HG02610 (cell line): Measurements from ENCODE around the gene GRIK1.
"Not testable (repeated sequence)": the region's sequence is repeated elsewhere in the genome, so short reads cannot be mapped to it uniquely, and the experiment has no call there.

Experiments
- ATAC-seq: cut with Tn5 transposase; IDR thresholded peaks from one replicate; pipeline ENCODE4 v1.9.1; 2021; ENCODE audit warnings: mild to moderate bottlenecking, moderate library complexity; ENCODE audit not compliant: unreplicated experiment

The GRIK1 gene

DNA sequence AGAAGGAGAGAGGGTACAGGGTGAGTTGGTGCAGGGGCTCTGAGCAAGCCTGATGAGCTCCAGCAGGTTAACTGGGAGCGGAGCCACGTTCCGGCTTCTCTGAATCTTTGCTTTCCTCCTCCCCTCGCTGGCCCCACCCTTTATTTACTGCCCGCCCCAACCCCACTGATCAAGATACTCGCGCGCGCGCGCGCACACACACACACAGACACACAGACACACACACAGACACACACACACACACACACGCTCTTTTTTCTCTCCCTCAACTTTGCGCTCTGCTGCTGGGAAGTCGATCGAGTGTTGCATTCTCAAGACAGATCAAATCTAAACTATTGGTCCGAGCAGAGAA is at the start of gene GRIK1:
Gene GRIK1 (minus strand): TSS at position 73 of the 352 bp plus-strand sequence.
- no peak for ATAC-seq

DNA sequence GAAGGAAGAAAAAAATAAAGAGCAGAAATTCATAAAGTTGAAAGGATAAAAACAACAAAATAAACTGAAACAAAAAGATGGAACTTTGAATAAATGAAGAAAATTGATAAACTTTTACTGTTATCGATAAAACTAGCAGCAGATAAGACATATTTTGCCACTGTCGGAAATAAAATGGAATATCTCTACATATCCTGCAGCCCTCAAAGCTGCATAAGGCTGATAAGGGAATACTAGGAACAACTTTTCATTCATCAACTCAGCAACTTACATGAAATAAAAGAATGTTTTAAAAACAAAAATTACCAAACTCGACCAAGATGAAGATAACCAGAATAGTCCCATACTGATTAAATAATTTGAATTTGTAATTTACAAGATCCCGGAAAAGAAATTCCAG is 48.0 kb upstream of the GRIK1 start:
- ATAC-seq, result no peak

DNA sequence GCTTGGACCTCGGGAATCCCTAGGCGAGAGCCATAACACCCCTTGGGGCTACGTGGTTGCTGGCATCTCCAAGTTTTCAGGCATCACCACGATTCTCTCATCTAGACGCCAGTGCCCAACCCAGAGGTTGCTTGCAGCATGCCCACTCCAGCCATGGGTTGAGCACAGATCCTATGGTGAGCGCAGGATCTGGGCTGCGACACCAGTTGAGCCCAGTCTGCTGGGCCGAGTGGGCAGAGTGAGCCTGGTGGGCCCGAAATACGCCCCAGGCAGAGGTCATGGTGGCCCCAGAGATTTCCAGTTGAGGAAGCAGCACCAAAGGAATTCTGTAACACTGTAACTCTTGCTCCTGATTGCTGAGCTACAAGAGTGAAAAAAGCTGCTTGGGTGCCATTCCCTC is 46.1 kb upstream of the GRIK1 start:
- ATAC-seq, result no peak

DNA sequence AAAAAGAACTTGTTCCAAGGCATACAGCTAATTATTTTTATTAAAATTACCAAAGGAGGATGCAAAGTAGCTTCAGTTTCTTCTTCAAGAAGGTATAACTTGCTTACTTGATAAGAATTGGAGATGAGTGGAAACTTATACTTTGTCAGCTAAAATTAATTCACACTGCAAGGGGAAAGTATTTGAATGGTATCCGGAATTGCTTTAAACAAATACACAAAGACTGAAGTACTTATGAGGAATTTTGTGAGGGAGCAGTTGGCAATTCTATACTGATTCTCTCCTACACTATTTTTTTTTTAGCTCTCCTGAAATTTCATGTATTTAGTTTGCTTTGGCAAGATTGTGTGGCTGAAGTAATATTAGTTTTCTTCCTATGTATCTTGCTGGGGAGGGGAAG is 39.2 kb upstream of the GRIK1 start:
- ATAC-seq, result no peak

DNA sequence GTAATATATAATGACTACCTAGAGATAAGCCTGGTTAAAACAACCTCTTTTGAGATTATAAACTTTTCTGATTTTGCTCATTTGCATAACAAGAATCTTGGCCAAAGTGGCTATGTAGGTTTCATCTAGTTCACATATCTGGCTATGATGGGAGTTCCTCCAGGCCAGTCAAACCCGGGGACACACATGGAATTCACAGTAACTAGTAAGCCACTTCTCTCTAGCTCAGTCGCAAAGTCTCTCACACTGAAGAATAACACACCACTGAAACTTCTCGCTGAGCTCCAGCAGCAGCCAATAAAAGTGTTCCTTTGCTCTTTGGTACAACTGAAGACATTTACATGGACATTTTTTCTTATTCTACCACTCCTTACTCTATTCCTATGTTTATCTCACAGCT is 36.0 kb upstream of the GRIK1 start:
- no peak for ATAC-seq

DNA sequence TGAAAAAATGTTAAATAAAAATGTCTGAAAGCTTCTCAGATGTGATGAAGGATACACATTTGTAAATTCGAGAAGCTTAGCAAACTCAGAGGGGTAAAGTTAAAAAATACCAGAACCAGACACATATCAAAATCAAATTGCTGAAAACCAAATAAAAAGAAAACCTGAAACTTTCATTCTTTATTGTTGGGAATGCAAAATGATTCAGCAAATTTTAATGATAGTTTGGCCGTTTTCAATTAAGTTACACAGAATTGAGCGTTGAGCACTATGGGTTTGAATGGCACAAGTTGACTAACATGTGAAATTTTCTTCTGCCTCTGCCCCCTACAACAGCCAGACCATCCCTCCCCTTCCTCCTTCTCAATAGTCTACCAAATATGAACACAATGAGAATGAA is 33.5 kb upstream of the GRIK1 start:
- ATAC-seq, result no peak

DNA sequence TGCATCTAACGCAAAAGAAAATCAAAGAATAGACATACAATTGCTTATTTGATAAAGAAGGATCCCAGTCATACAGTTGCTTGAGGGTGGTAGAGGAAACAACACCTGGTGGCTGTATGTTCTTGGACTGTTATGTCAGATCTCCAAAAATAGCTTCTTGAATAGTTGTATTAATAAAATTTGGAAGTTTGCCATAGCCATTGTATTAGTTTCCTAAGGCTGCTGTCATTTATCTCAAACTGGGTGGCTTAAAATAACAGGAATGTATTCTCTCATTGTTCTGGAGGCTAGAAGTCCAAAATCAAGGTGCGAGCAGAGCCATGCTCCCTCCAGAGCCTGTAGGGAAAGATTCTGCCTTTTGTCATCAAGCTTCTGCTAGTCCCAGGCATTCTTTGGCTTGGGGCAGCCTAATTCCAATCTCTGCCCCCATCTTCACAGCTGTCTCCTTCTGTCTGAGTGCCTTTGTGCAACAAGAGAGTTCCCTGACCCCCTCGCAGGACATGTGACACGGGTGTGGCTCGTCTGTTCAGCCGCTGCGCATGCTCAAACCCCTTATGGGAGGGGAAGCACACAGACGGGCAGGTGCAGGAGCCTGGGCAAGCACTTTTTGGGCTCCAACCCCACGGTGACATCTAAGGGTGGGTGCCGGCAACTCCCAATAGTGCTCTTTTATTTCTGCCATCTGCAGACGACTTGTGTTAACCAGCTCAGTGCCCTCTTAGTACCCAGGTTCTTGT is 21.7 kb upstream of the GRIK1 start:
- no peak for ATAC-seq

DNA sequence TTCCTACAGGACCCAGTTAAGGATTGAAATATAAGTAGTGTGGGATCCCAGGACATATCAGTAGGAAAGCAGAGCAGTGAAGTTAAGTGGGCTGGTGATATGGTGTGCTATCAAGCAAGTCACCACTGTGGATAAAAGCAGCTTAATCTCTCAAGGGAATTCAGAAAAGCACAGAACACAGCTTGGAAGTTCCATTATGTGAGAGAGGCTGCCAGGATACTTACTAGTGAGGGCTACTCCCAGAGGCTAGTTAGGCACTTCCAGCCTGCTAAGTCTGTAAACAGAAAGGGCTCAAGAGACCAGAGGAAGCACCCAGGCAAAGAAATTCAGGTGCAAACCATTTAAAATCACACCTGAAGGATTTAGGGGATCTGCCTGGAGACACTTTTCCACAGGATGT is 18.8 kb upstream of the GRIK1 start:
- ATAC-seq, result no peak

DNA sequence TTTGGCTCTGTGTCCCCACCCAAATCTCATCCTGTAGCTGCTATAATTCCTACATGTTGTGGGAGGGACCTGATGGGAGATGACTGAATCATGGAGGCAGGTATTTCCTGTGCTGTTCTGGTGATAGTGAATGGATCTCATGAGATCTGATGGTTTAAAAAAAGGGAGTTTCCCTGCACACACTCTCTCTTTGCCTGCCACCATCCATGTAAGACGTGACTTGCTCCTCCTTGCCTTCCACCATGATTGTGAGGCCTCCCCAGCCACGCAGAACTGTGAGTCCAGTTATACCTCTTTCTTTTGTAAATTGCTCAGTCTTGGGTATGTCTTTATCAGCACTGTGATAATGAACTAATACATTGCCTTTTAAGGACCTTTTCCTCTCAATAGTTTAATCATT is 18.2 kb upstream of the GRIK1 start:
- not testable (repeated sequence) for ATAC-seq

DNA sequence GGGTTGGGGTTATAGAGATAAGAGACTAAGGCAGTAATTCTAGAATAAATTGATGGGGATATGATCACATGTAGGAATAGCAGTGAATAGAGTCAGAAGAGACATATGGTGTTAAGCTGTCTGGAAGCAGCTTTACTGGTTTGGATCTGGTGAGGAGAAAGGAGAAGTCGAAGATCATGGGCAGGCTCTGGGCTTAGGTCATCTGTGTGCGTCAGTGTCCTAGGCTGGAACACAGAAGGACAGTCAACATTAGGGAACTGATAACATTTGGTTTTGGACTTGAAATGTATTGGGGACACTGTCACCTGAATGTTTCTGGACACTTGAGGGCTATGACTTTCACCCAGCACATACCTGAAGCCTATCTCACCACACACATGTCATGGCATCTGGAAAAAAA is 13.9 kb upstream of the GRIK1 start:
- ATAC-seq, result no peak

DNA sequence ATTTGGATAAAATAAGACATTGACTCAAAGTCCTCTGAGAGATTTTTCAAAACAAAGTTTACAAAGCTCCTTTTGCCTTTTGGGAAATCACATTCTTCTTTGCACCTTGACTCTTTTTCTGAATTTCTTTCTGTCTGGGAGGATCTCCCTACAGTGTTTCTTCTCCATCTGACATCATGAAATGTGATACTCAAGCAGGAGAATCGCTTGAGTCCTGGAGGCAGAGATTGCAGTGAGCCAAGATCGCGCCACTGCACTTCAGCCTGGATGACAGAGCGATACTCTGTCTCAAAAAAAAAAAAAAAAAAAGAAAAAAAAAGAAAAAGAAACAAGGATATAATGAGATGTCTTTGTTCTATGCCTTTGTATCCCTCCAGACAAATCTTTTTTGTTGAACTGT is 13.3 kb upstream of the GRIK1 start:
- no peak for ATAC-seq

DNA sequence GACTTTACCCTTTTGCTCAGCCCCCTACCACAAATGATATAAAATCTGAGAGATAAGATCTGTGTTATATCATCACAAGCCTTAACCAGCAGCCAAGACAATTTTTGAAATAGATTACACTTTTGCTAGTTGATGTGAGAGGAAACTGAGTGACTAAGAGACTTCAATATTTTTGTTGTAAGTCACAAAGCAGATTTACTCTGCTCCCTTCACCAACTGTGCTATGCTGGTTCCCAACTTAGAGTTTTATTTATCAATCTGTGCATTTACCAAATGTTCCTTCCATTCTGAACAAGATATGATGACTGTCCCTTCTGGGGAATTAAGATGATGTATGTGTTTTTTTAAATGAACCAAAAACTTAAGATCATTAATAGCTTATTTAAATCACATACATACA is 12.1 kb upstream of the GRIK1 start:
- no peak for ATAC-seq

DNA sequence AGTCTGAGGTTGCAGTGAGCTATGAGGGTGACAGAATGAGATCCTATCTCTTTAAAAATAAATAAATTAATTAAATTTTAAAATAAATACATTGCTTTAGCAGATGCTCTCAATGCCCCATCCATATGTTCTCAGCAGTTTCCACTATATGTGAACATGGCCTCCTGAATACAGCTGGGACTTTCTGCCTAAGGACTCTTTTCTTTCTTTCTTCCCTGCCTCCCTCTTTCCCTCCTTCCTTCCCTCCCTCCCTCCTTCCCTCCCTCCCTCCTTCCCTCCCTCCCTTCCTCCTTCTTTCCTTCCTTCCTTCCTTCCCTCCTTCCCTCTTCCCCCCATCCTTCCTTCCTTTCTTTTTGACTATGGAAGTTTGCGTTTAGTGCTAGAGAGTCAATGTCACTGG is 10.2 kb upstream of the GRIK1 start:
- no peak for ATAC-seq

DNA sequence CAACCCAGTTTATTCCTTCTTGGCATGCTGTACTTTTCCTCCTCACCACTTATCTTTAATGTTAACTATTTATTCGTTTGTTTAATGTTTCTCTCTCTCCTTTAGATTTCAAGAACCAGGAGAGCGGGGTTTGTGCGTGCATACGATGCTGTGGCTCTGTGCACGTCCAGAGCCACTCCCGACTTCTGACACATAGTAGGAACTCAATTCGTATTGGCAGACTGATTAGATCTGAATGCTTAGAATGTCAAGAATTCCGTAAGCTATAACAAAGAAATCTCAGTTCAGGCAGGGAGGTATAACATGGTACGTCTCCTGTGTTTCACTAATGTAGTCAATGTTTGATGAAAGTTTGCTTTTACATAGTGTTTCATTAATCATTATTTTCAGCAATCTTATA is 7.3 kb upstream of the GRIK1 start:
- no peak for ATAC-seq

DNA sequence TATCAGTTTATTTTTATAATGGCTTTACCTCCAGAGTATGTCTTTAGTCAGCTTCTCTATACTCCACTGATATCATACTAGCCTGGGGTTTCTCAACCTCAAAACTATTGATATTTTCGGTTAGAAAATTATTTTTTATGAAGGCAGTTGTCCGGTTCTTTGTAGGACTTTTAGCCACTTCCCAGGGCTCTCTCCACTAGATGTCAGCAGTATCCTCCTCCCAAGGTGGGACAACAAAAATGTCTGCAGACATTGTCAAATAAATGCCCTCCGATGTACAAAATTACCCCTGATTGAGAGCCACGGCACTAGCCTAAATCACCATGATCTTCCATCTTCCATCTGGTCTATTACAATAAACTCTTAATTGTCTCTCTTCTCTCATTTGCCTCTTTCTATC is 4.1 kb upstream of the GRIK1 start:
- no peak for ATAC-seq

DNA sequence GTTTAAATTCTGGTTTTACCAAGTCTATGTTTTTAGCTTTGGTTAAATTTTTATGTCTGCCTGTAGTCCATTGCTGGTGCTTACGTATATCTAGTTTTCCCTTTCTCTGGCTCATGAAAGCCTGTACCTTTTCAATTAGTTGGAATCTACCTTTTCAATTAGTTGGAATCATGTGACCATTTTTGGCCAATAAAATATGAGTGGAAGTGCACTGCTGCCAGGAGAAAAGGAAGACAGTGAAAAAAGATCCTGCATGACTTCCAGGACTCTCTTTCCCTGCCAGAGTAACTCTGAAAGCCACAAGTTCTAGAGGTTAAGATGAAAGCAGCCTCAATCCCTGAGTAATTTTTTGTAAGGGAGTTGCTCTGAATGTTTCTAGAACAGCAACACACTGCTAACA is 2.2 kb upstream of the GRIK1 start:
- no peak for ATAC-seq

DNA sequence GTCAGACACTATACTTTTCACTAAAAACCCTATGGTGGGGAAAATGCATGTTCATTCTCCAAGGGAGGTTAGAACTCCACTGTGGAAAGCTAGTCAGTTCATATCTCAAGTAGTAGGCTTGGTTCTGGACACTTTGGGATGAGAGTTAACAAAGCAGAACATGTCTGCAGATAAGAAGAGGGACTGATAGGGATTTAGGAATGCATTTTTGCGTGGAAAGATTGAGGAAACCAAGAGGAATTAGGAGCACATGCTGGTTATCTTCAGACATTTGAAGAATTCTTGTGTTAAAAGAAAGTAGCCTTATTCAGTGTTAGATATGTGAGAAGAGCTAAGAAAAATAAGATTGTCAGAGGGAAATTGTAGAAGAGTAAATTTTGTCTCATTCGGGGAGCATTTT is 1.2 kb upstream of the GRIK1 start:
- ATAC-seq, result no peak

DNA sequence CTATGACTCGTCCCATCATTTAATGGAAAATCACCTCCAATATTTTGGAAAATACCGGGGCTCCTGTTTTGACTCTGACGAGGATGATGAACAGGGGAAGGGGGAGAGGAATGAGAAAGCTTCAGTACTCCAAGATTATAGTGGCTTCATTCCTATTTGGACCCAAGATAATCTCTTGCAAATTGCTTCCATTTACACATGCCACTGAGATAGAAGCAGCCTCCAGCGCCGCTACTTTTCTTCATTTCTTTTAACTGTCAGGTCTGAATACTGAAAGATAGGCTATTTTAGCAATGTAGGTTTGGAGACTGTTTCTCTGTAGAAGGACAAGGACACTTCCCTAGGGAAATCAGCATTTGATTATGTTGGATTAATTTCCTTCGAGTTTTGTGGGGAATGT is 565 bp upstream of the GRIK1 start:
- ATAC-seq, result no peak

DNA sequence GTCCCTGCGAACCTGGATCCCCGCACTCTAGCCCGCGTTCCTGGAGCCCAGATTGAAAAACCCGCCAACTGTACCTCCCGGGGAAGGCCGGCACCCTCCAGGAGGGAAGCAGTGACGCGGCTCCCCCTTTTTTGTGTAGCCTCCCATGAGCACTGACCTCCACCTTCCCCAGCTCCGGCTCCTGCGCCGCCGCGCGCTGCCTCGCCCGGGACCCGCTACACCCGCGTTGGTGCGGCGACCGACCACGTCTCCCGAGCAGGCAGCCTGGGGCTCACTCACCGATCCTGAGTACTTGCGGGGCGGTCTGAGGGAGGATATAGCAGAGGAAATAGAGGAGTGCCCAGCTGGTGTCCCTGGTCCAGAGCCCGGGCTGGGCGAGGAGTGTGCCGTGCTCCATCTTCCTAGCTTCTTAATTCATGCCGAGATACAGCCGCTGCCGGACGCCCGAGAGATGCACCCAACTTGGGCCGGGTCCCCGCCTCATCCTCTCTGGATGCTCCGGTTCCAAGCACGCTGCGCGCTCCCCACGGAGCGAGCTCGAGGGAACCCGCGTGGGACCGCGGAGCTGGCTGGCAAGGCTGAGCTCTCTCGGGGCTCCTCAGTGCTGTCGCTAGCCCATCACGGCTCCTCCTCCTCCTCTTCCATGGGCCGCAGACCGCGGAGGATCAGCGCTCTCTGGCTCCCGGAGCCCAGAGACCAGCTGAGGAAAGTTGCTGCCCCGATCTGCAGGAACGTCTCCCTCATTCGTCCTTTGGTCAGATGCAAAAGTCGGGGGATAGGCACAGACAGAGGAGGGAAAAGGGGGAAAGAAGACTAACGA is 482 bp downstream of the GRIK1 start:
- no peak for ATAC-seq

DNA sequence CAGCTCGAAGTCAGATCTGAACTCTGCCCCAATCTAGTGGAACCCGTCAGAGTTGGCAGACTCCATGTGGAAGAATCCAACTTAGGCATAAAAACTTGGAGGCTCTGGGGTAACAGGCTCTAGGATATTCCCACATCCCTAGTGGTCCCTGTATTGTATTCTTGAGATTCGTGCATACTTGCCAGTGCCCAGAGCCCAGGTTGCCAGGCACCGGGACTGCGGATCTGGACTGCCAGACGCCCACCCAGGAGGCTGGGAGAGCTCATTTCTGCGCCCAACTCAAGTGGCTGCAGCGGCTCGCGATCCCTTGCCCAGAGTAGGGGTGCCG is 1.1 kb downstream of the GRIK1 start:
- no peak for ATAC-seq

DNA sequence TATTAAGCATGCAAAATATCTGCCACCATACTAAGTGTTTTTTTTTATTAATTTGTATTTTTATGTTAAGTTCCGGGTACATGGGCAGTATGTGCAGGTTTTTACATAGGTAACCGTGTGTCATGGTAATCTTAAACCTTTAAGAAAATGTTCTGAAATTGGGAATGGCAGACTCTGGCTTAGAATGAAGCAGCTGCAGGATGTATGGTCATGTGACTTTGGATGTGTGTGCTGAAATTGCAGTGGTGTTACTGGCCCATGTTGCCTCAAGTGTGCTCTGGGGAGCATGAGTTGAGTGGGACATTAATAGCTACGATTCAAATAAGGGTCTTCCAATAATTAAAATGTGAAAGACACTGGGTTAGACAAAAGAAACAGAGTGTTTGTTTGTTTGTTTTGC is 6.7 kb downstream of the GRIK1 start:
- no peak for ATAC-seq

DNA sequence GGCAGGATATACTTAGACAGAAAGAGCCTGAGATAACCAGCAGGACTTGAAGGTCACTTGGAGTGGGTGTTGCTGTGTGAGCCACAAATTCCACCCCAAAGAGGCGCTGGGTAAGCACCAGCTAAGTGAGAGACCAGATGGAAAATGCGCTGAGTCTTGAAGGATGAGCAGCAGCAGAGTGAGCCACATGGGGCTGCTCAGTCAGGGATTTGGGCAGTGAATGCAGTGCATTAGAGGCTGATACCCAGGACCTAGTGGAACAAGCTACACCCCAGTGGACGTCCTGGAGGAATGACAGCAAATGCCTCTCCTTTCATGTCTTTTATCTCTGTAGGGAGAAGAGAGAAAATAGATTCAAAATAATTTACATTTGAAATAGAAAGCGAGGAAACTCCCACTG is 11.3 kb downstream of the GRIK1 start:
- no peak for ATAC-seq

DNA sequence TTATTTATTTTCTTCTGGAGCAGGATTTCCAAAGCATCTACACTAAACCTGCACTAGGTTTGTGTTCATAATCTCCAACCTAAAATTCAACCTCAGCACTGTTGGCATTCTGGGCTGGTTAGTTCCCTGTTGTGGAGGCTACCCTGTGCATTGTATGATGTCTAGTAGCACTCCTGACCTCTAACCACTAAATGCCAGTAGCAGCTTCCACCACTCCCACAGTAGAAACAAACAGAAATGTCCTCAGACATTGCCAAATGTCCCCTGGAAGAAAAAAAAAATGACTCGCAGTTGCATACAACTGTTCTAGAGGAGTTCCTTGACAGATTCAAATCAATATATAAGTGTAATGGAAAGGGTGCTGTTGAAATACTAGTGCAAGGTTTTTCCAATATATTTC is 18.9 kb downstream of the GRIK1 start:
- ATAC-seq, result no peak
